Cardiac muscle cell (in vitro differentiated cells and primary cell): ENCODE results near the gene DOCK3. TPM values are rescaled to one million over a fixed set of nuclear protein-coding genes. Genes with fewer than 3 reads are reported as not detected.
A peak's percentile ranks its signal among the peaks of the same experiment; 100 is the strongest.
"Not testable (repeated sequence)": the region's sequence is repeated elsewhere in the genome, so short reads cannot be mapped to it uniquely, and the experiment has no call there.

Source experiments
- DNase-seq, 2 donors: peaks; one replicate each; pipeline versions ENCODE4 v3.0.0 to v3.0.0-alpha.2; 2010 to 2017; ENCODE audit warnings: low read depth in 1 of 2, low spot score in 1 of 2
- H3K27ac ChIP-seq: fragments of 200-600 bp; sonication (generic); 2 replicates; pipeline ENCODE4 v1.5.1; 2016
- H3K27me3 ChIP-seq: fragments of 200-600 bp; sonication (generic); 2 replicates; pipeline ENCODE4 v1.6.0; 2016; ENCODE audit warnings: control low read depth
- H3K36me3 ChIP-seq: fragments of 200-600 bp; sonication (generic); 2 replicates; pipeline ENCODE4 v1.5.1; 2016; ENCODE audit warnings: control low read depth
- H3K4me1 ChIP-seq: fragments of 200-600 bp; sonication (generic); 2 replicates; pipeline ENCODE4 v1.8.1; 2017; ENCODE audit warnings: low read depth, mild to moderate bottlenecking, mixed run types
- H3K4me3 ChIP-seq: fragments of 200-600 bp; sonication (generic); 2 replicates; pipeline ENCODE4 v1.5.1; 2016; ENCODE audit warnings: mild to moderate bottlenecking
- H3K9me3 ChIP-seq: fragments of 200-600 bp; sonication (generic); 2 replicates; pipeline ENCODE4 v1.5.1; 2017; ENCODE audit warnings: low read depth, mild to moderate bottlenecking, control low read depth
- polyA plus RNA-seq: library from polyadenylated mRNA; unstranded; fragments of >200 nt; fragmentation: Nextera tagmentation; extraction: Ambion mirVana; gene quantifications from 2 replicates; pipeline ENCODE4 v1.2.1, GENCODE V29; 2016
- total RNA-seq: library from RNA; depleted of rRNA; stranded (reverse); fragments of >200 nt; gene quantifications from 2 replicates; pipeline ENCODE4 v1.2.3, GENCODE V29; 2016
- TF ChIP-seq, protein P1 (sequence below): IDR thresholded peaks from 2 replicates; pipeline ENCODE4 v1.5.1; 2012; ENCODE audit warnings: low read depth, mild to moderate bottlenecking, low read length

DOCK3 gene
- total and polyA plus RNA-seq, 2 experiments from 2014 or later, result 0.56 to 1.3 TPM

GRCh38 chr3:51190199-51190598, 515.5 kb downstream of the DOCK3 start:
- H3K4me1 ChIP-seq, result peaks cover 7% of the 10 kb centered on the region
- no peaks in the 10 kb centered on the region for H3K27me3 ChIP-seq
- peak overlapping the region; percentile 14 for H3K27ac ChIP-seq
- TF ChIP-seq, protein P1, sequence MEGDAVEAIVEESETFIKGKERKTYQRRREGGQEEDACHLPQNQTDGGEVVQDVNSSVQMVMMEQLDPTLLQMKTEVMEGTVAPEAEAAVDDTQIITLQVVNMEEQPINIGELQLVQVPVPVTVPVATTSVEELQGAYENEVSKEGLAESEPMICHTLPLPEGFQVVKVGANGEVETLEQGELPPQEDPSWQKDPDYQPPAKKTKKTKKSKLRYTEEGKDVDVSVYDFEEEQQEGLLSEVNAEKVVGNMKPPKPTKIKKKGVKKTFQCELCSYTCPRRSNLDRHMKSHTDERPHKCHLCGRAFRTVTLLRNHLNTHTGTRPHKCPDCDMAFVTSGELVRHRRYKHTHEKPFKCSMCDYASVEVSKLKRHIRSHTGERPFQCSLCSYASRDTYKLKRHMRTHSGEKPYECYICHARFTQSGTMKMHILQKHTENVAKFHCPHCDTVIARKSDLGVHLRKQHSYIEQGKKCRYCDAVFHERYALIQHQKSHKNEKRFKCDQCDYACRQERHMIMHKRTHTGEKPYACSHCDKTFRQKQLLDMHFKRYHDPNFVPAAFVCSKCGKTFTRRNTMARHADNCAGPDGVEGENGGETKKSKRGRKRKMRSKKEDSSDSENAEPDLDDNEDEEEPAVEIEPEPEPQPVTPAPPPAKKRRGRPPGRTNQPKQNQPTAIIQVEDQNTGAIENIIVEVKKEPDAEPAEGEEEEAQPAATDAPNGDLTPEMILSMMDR, result no peak
- H3K4me3 ChIP-seq, result no peak overlapping the region
- DNase-seq, result peak in 1 of 2 donors; percentile 44
- no peaks in the 10 kb centered on the region for H3K9me3 ChIP-seq
- no peaks in the 10 kb centered on the region for H3K36me3 ChIP-seq

DNA sequence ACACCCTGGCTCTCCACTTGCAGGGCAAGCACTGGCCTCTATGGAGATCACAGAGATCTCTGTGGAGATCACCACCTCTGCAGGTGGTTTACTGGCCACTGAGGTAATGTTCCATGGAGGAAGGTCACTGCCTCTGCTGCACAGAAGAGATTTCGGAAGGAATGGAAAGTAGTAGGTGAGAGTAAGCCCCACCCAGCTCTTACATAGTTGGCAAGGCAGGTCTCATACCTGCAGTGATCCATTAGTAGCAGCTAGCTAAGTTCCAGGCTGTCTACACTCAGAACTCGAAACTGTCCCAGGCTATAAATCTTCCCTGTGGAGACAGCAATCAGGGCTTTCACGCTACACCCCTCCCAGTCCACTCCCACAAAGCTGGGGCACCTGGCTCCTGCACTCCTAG, 516.1 kb downstream of the DOCK3 start:
- no peak overlapping the region for H3K4me3 ChIP-seq
- TF ChIP-seq, protein P1, result no peak
- peak overlapping the region; percentile 14 for H3K27ac ChIP-seq
- H3K36me3 ChIP-seq, result no peaks in the 10 kb centered on the region
- peaks cover 7% of the 10 kb centered on the region for H3K4me1 ChIP-seq
- H3K9me3 ChIP-seq, result no peaks in the 10 kb centered on the region
- DNase-seq, result no peak
- H3K27me3 ChIP-seq, result no peaks in the 10 kb centered on the region

- TF ChIP-seq, protein P1, result no peak
- DNase-seq, result no peak
- Histone ChIP-seq H3K4me3 (no peak overlapping the region), H3K36me3 (no peaks in the 10 kb centered on the region), H3K27me3 (no peaks in the 10 kb centered on the region), H3K27ac (no peak overlapping the region), H3K9me3 (no peaks in the 10 kb centered on the region), H3K4me1 (peaks cover 7% of the 10 kb centered on the region)
These were observed 517.0 kb downstream of the DOCK3 start for GRCh38 chr3:51191768-51192167.

- H3K36me3 ChIP-seq, result no peaks in the 10 kb centered on the region
- no peak overlapping the region for H3K4me3 ChIP-seq
- no peak for DNase-seq
- H3K9me3 ChIP-seq, result no peaks in the 10 kb centered on the region
- TF ChIP-seq, protein P1, result no peak
- no peaks in the 10 kb centered on the region for H3K4me1 ChIP-seq
- H3K27me3 ChIP-seq, result no peaks in the 10 kb centered on the region
- H3K27ac ChIP-seq, result no peak overlapping the region
These were observed 523.8 kb downstream of the DOCK3 start for GRCh38 chr3:51198477-51198876.

DNA sequence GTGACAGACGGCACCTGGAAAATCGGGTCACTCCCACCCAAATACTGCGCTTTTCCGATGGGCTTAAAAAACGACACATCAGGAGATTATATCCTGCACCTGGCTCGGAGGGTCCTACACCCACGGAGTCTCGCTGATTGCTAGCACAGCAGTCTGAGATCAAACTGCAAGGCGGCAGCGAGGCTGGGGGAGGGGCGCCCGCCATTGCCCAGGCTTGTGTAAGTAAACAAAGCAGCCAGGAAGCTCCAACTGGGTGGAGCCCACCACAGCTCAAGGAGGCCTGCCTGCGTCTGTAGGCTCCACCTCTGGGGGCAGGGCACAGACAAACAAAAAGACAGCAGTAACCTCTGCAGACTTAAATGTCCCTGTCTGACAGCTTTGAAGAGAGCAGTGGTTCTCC, 524.6 kb downstream of the DOCK3 start:
- not testable (repeated sequence) for H3K36me3 ChIP-seq, H3K27ac ChIP-seq, H3K4me1 ChIP-seq, H3K27me3 ChIP-seq, H3K9me3 ChIP-seq, DNase-seq, H3K4me3 ChIP-seq

- Histone ChIP-seq H3K27me3 (no peaks in the 10 kb centered on the region), H3K36me3 (no peaks in the 10 kb centered on the region), H3K27ac (no peak overlapping the region), H3K9me3 (no peaks in the 10 kb centered on the region), H3K4me1 (peaks cover 3% of the 10 kb centered on the region), H3K4me3 (no peak overlapping the region)
- TF ChIP-seq, protein P1, result no peak
- no peak for DNase-seq
These were observed 541.6 kb downstream of the DOCK3 start for GRCh38 chr3:51216291-51216690.
